Erythroblast (primary cell): ENCODE data around the gene VAPA.

Experiments used
- GATA1 ChIP-seq: IDR thresholded peaks from 2 replicates; pipeline ENCODE4 v1.6.1; 2011; ENCODE audit warnings: low read depth, mild to moderate bottlenecking, control low read depth, low read length, moderate library complexity
- POLR2A ChIP-seq: IDR thresholded peaks from 2 replicates; pipeline ENCODE4 v1.6.1; 2011; ENCODE audit warnings: mild to moderate bottlenecking, low read length

GRCh38 chr18:9934274-9934673 is 20.5 kb downstream of the VAPA start:
- TF ChIP-seq POLR2A: no peak
- no peak for TF ChIP-seq GATA1
